Activated gamma-delta T cell (primary cell): ENCODE data around the gene DDX51.
"Not testable (repeated sequence)": the region's sequence is repeated elsewhere in the genome, so short reads cannot be mapped to it uniquely, and the experiment has no call there.

Experiments used
- DNase-seq: peaks from one replicate; lab custom pipeline; 2025; lab: John Stamatoyannopoulos, UW

DDX51 gene

DNA sequence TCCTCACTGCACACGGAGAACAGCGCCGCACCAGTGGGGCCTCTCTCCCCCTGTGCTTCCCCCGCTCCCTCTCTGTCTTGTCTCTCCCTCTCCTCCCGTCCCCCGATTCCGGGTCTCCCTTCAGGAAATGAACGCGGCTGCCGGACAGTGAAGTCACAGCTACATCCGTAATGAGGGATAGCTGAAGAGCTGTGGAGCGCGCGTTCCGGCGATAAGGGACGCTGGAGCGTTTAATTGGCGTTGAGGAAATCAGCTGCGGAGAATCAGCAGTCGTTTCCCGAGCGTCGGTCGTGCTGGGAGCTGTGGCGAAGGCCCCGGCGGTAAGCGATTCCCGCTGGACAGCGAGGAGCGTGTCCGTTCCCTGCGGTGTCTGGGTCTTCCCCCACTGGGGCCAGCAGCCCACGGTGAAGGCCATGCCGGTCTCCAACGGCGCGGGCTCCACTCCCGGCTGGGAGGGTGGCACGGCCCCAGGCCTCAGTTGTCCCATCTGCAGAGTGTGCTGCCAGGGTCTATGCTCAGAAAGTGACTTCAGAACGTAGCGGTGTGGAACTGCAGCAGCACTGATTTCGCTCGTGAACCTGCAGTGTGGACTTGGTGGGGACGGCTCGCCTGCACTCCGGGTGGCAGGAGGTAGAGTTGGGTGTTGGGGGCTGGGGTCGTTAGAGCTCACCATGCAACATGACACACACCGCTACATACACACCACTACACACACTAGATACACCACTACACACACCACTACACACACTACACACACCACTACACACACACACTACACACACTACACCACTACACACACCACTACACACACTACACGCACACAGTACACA is 11.0 kb upstream of the DDX51 start:
- DNase-seq = no peak

GRCh38 chr12:132154341-132154761 is 10.2 kb upstream of the DDX51 start:
- DNase-seq = no peak

DNA sequence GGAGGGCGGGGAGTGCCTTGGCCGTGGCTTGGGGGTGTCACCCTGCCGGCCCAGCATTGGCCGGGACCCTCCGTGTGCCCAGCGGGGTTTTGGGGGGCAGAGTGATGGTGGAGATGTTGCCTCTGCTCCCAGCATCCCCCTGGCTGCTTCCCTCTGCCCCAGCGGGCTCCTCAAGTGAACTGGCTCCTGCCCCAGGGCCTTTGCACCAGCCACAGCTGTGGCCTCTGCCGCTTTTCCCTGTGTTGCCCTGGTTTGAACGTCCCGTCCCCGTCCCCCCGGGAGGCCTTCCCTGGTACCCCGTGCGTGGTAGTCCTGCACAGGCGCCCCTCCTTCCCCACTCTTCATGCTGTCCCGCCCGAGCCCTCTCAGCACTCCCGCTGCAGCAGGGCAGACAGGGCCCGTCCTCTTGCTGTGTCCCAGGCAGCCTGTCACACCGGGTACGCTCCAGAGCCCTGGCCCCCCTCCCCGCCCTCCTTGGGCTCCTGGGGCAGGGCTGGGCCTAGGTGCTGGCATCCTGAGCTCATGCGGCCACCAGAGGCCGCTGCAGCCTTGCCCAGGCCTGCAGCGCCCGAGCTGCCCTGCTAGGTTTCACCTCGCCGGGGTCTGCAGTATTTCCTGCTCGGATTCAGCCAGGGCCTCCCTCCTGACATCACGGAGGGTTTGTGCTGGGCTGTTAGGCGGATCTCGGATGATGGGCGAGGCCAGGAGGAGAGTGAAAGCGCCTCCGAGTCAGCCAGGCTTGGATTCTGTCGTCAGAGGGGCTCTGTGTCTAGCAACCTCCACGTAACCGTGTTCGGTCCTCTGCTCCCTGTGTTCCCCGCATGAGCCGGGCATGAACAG is 9.6 kb upstream of the DDX51 start:
- peak; percentile 36 for DNase-seq

- no peak for DNase-seq
Observed at GRCh38 chr12:132152953-132153352, 8.8 kb upstream of the DDX51 start.

DNA sequence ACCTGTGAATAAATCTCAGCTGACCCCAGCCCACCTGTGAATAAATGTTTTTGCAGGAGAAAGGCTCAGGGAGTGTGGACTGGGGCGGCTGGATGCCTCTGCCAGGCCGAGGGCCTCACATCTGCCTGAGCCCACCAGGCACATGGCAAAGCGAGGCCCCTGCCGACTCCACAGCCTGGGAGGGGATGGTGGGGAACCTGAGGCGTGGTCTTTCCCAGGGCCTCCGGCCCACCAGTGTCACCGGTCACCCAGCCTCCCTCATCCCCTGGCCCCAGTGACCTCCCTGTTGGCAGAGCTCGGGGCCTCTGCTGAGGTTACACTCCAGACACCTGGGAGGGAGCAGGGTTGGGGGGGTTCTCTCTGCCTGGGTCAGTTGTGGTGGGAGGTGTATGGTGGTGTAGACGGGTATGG is 8.3 kb upstream of the DDX51 start:
- DNase-seq = no peak

DNA sequence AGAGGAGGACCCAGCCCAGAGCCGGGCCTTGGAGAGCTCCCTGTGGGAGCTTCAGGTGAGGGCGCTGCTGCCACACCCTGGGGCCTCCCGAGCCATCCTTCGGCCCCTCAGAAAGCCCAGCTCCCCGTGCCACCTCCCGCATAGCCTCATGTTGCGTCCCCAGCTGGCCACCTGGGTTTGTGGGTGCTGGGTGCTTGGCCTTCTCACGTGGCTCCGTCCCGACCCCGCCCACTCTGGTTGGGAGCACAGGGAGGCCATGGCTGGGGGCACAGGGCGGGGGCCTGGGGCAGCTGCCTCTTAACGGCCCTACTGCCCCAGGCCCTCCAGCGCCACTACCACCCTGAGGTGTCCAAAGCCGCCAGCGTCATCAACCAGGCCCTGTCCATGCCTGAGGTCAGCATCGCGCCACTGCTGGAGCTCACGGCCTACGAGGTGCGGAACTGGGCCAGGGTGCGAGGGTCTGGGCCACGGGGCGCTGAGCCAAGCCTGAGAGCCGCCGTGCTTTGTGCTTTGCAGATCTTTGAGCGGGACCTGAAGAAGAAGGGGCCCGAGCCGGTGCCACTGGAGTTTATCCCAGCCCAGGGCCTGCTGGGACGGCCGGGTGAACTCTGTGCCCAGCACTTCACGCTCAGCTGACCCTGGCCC is 7.8 kb upstream of the DDX51 start:
- DNase-seq = no peak

GRCh38 chr12:132151145-132151765 is 7.1 kb upstream of the DDX51 start:
- DNase-seq = no peak

DNA sequence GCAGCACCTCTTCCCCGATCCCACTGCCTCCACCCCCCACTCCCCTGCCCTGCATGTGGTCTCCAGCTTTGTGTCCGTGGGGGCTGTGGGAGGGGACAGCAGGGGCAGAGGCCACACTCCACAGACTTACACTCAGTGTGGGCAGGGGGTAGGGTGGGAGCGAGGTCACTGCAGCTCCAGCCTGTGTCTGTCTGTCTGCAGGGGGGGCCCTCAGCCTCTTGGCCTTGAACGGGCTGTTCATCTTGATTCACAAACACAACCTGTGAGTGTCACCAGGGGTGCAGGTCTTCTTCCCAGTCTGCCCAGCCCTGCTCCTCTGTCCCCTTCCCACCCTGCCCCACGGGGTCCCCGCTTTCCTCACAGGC is 6.6 kb upstream of the DDX51 start:
- DNase-seq = no peak

DNA sequence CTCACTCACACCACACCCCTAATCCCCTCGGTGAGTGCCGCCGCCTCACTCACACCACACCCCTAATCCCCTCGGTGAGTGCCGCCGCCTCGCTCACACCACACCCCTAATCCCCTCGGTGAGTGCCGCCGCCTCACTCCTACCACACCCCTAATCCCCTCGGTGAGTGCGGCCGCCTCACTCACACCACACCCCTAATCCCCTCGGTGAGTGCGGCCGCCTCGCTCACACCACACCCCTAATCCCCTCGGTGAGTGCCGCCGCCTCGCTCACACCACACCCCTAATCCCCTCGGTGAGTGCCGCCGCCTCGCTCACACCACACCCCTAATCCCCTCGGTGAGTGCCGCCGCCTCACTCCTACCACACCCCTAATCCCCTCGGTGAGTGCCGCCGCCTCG is 5.4 kb upstream of the DDX51 start:
- not testable (repeated sequence) for DNase-seq

DNA sequence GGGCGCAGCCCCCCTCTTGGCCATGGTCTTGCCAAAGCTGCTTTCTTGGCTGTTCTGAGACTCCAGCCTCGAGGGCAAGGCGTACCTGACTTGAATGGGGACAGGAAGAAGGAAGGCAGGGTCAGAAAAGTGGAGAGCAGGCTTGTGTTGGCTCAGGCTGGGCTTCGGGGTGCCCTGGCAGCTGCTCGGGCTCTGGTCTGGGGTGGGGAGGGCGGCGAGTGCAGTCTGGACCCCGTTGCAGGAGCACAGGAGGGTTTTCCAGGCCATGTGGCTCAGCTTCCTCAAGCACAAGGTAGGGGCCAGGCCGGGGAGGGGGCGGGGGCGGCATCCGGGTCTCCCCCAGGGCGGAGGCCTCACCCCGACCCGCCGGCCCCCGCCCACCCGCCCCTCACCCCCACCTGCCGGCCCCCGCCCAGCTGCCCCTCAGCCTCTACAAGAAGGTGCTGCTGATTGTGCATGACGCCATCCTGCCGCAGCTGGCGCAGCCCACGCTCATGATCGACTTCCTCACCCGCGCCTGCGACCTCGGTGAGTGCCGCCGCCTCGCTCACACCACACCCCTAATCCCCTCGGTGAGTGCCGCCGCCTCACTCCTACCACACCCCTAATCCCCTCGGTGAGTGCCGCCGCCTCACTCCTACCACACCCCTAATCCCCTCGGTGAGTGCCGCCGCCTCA is 4.4 kb upstream of the DDX51 start:
- no peak for DNase-seq

GRCh38 chr12:132147423-132148367 is 3.6 kb upstream of the DDX51 start:
- no peak for DNase-seq

DNA sequence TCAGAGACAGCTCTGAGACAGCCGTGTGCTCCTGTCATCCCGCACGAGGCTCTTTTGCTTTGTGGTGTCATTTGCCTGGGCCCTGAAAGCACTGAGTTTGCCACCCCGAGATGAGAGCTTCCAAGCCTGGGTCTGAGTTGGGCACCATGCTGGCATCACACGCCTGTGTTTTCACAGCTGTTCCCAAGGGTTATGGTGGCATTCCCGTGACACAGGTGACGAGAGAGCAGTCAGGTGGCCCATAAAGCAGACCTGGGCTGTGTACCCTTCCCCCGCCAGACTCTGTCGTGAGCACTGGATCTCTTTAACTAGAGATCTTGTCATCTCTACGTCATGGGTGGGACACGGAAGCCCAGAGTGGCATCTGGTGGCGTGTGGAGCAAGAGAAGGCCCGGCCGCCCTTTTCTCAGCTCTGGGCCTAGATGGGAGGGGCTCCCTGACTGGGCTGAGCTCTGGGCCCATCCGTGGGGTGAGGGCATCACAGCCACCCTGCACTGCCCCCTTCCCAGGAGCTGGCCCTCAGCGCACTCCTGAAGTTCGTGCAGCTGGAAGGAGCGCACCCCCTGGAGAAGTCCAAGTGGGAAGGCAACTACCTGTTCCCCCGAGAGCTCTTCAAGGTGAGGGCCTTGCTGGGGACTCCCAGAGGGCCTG is 2.8 kb upstream of the DDX51 start:
- DNase-seq = no peak

GRCh38 chr12:132146098-132146497 is 2.0 kb upstream of the DDX51 start:
- no peak for DNase-seq

DNA sequence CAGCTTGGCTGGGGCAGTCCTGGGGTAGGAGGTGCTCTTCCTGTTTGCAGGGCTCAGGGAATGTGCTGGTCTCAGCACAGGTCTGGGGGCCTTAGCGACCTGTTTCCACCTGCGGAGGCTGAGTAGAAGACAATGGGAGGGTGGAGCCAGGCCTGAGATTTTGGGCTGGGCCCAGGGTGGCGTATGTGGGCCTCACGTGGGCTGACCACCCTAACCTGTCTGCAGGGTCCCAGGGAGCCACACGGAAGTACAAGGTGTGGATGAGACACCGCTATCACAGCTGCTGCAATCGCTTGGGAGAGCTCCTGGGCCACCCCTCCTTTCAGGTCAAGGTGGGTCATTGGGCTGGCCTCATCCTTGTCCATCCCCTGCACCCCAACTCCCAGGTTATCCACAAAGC is 1.2 kb upstream of the DDX51 start:
- no peak for DNase-seq

DNA sequence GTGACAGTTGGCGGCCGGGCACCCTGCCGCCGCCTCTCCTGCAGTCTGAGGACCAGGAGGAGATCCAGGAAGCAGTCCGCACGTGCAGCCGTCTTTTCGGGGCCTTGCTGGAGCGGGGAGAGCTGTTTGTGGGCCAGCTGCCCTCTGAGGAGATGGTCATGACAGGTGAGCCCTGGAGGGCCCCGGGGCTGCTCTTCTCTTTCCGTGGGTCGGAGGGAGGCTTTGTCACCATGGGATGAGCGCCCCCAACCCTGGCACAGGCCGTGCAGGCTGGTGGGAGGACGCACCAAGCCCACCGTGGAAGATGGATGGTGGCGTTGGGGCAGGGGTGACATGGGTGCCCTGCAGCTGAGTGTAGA is 670 bp upstream of the DDX51 start:
- DNase-seq = no peak

DNA sequence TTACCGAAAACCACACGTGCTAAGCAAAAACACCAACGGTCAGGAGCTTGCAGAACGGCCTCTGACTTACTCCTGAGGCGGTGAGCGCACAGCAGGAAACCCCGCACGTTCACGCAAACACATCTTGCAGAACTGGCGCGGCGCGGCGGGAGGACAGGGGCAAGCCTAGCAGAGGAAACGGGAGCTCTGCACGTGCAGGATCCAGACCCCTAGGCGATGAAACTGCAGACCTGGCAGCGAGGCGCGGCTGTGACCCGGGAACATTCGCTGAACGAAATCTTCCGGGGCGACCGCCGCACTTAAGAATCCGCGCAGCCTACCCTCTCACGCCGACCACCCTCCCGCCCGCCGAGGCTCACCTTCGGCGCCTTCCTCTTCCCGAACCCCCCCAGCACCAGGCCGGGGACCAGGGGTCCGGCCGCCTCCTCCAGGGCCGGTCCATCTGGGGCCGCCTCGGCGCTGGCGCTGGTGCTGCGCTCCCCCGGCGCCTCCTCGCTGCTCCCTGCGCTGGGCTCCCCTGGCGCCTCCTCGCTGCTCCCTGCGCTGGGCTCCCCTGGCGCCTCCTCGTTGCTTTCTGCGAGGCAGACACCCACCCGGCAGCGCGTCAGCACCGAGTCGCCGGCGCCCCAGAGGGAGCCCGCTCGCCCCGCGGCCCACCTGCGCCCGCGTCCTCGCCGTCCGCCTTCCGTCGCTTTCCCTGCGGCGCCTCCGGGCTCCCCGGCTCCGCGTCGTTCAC is 615 bp downstream of the DDX51 start:
- DNase-seq = no peak

- no peak for DNase-seq
Observed at GRCh38 chr12:132142679-132143335, 1.3 kb downstream of the DDX51 start.

GRCh38 chr12:132141976-132142678 is 2.0 kb downstream of the DDX51 start:
- no peak for DNase-seq
